Choroid plexus epithelial cell (primary cell): ENCODE measurements around the gene TYSND1.
"Not testable (repeated sequence)": the region's sequence is repeated elsewhere in the genome, so short reads cannot be mapped to it uniquely, and the experiment has no call there.

Experiments used
- DNase-seq: peaks from one replicate; pipeline ENCODE4 v3.0.0-alpha.2; 2010; ENCODE audit warnings: low read depth
- H3K4me3 ChIP-seq: 2 replicates; pipeline ENCODE4 v1.5.1; 2011; ENCODE audit warnings: low read depth, mild to moderate bottlenecking, control low read depth, low read length, moderate library complexity
- TF ChIP-seq, protein P1 (sequence below): conservative IDR thresholded peaks from 2 replicates; pipeline ENCODE4 v1.5.1; 2011; ENCODE audit warnings: low read depth, mild to moderate bottlenecking, control low read depth, inconsistent platforms, low read length, moderate library complexity

Gene TYSND1

DNA sequence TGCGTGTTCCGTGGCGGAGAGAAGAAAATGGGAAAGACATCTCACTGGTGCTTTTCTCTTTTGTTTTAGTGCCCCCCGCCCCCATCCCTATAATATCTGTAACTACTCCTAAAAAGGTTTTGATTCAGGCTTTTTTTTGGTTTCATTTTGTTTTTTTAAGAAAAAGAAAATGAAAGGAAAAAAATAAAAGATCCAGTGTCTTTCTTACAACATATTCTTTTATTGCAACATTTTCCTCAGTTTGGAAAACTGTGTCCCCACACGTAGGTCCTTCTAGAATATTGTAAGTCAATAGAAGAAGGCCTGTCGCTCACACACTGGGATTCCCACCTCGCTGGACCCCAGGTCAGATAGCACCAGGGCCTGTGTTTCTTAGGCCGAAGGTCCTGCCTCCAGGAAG is 34.4 kb downstream of the TYSND1 start:
- no peak for DNase-seq
- no peak overlapping the region for H3K4me3 ChIP-seq
- TF ChIP-seq, protein P1, sequence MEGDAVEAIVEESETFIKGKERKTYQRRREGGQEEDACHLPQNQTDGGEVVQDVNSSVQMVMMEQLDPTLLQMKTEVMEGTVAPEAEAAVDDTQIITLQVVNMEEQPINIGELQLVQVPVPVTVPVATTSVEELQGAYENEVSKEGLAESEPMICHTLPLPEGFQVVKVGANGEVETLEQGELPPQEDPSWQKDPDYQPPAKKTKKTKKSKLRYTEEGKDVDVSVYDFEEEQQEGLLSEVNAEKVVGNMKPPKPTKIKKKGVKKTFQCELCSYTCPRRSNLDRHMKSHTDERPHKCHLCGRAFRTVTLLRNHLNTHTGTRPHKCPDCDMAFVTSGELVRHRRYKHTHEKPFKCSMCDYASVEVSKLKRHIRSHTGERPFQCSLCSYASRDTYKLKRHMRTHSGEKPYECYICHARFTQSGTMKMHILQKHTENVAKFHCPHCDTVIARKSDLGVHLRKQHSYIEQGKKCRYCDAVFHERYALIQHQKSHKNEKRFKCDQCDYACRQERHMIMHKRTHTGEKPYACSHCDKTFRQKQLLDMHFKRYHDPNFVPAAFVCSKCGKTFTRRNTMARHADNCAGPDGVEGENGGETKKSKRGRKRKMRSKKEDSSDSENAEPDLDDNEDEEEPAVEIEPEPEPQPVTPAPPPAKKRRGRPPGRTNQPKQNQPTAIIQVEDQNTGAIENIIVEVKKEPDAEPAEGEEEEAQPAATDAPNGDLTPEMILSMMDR: no peak

DNA sequence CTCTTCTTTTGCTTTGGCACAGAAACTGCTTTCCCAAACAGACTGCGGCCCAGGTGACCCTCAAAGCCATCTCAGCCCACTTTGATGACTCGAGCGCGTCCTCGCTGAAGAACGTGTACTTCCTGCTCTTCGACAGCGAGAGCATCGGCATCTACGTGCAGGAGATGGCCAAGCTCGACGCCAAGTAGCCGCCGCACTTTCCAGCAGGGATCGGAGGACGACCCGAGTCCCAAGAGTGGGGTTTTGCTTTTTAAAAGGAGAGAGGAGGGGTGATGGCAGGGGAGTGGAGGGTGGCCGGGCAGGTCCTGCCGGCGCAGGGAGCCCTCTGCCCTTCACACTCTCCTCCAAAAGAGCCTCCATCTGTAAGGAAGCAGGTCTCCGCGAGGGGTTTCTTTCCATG is 35.0 kb downstream of the TYSND1 start:
- TF ChIP-seq, protein P1: no peak
- H3K4me3 ChIP-seq: no peak overlapping the region
- DNase-seq: no peak

DNA sequence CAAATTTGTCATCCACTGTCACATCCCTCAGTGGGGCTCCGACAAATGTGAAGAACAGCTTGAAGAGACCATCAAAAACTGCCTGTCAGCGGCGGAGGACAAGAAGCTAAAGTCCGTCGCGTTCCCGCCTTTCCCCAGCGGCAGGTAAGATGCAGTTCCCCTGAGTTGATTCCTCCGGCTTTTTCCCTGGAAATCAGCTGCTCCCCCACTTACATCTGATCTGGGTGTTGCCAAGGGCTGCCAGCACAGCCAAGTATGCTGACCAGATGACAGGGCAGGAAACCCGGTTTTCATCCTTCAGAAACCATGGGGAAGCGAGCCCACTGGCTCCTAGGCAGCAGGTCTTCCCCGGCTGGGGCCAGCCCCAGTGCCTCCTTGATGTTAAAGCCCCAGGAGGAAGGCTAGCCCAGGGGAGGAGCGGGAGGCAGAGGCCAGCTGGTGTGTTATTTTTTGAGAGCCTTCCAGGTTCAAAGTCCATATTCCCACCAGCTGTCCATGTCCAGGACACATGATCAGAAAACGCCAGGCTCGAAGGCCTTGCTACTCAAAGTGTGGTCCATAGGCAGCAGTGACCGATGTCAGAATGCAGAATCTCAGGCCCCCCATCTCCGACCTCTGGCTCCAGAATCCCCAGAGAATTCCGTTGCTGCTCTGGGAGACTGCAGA is 37.3 kb downstream of the TYSND1 start:
- no peak overlapping the region for H3K4me3 ChIP-seq
- TF ChIP-seq, protein P1: no peak
- DNase-seq: no peak

DNA sequence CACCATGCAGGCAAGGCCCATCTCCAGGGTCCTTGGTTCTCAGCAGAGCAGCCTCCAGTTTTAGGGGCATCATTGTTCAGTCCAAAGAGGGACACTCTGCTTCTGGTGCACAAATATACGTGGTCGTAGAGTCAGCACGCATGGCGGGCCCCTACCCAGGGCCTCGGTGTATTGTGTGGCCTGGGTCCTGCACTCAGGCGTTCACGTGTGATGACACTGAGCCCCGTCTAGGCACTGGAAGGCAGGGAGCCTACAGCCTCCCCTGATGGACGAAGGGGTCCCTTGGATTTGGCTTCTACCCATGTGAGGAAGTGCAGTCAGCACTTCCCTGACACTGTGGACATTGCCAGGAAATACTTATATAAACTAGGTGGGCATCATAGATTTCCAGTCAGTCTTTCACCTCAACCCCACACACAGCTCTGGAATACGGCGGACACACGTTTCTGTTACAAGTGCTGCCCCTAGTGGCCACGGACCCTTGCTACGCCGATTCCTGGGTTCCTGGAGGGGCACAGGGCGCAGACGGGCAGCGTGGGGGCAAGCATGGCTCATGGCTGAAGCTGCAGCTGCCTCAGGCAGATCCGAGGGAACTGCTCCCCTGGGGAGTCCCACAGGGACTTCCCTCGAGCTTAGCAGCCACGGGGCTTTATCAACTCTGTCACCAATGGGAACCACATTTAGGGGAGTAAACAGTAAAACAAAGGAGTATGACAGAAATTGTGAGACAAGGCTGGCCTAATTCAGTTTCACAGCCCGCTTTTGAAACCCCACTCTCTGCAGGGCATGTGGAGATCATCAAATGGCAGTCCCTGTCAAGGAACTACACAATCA is 39.3 kb downstream of the TYSND1 start:
- H3K4me3 ChIP-seq: no peak overlapping the region
- DNase-seq: peak; percentile 12
- TF ChIP-seq, protein P1: peak; percentile 68

- no peak for DNase-seq
- H3K4me3 ChIP-seq: no peak overlapping the region
- TF ChIP-seq, protein P1: no peak
These were observed 44.8 kb downstream of the TYSND1 start for GRCh38 chr10:70101668-70102067.

DNA sequence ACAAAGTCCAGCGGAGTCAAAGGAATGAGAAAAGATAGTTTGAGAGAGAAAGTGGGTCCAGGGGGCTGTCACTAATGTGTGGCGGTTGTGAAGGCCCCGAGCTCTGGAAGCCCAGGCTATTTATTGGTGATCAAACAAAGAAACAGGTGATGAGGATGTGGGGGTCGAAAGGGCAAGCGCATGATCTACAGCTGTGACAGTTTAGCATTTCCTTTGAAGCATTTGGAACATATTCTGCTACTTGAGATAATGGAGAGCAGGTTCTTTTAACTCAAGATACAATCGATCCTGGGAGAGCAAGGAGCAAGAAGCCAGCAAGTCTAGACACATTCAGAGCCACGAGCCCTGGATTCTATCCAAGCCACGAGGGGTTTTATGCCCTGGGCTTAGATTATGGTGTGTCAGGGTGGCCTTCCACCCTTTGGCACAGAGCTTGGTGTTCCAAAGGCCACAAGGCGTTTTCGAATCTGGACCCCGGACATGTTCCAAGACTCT is 45.4 kb downstream of the TYSND1 start:
- H3K4me3 ChIP-seq, DNase-seq: not testable (repeated sequence)

- no peak for DNase-seq
- TF ChIP-seq, protein P1: no peak
- H3K4me3 ChIP-seq: no peak overlapping the region
These were observed 48.2 kb downstream of the TYSND1 start for GRCh38 chr10:70098271-70098670.
